Measurements from ENCODE around the gene SCML1.
"Not testable (repeated sequence)": the region's sequence is repeated elsewhere in the genome, so short reads cannot be mapped to it uniquely, and the experiment has no call there.

The SCML1 gene

GRCh38 chrX:17740137-17741122, 3.1 kb downstream of the SCML1 start:
- no peak for DNase-seq

- DNase-seq, result no peak
These were observed 3.8 kb downstream of the SCML1 start for GRCh38 chrX:17741123-17741511.

- DNase-seq, result no peak
These were observed 6.6 kb downstream of the SCML1 start for GRCh38 chrX:17743913-17744312.

- no peak for DNase-seq
These were observed 7.7 kb downstream of the SCML1 start for GRCh38 chrX:17744896-17745523.

GRCh38 chrX:17747692-17748091, 10.4 kb downstream of the SCML1 start:
- no peak for DNase-seq

GRCh38 chrX:17748684-17749083, 11.4 kb downstream of the SCML1 start:
- DNase-seq, result no peak

- no peak for DNase-seq
These were observed 13.1 kb downstream of the SCML1 start for GRCh38 chrX:17750436-17750835.

- no peak for DNase-seq
These were observed 21.1 kb downstream of the SCML1 start for GRCh38 chrX:17758382-17758781.

- no peak for DNase-seq
These were observed 22.7 kb downstream of the SCML1 start for GRCh38 chrX:17759990-17760389.

- no peak for DNase-seq
These were observed 30.4 kb downstream of the SCML1 start for GRCh38 chrX:17767734-17768133.

GRCh38 chrX:17768997-17769396, 31.7 kb downstream of the SCML1 start:
- DNase-seq, result no peak

GRCh38 chrX:17769701-17770269, 32.5 kb downstream of the SCML1 start:
- DNase-seq, result no peak

GRCh38 chrX:17773221-17773876, 36.1 kb downstream of the SCML1 start:
- no peak for DNase-seq

- no peak for DNase-seq
These were observed 36.8 kb downstream of the SCML1 start for GRCh38 chrX:17774053-17774452.

- DNase-seq, result no peak
These were observed 41.7 kb downstream of the SCML1 start for GRCh38 chrX:17778997-17779396.

GRCh38 chrX:17779434-17779833, 42.1 kb downstream of the SCML1 start:
- DNase-seq, result no peak

- not testable (repeated sequence) for DNase-seq
These were observed 49.5 kb downstream of the SCML1 start for GRCh38 chrX:17786554-17787347.

- no peak for DNase-seq
These were observed 50.3 kb downstream of the SCML1 start for GRCh38 chrX:17787557-17787956.

- DNase-seq, result peak in 1 of 2 experiments; percentile 13
These were observed 51.1 kb downstream of the SCML1 start for GRCh38 chrX:17788439-17788838.

- no peak for DNase-seq
These were observed 51.8 kb downstream of the SCML1 start for GRCh38 chrX:17788956-17789562.

GRCh38 chrX:17792826-17793225, 55.5 kb downstream of the SCML1 start:
- DNase-seq, result no peak

- no peak for DNase-seq
These were observed 61.6 kb downstream of the SCML1 start for GRCh38 chrX:17798921-17799320.

All from NCI-H446 (cell line).